ENCODE results near the gene ASCL1. TPM values are rescaled to one million over a fixed set of nuclear protein-coding genes. Genes with fewer than 3 reads are reported as not detected.

The ASCL1 gene
- total RNA-seq, 2 donors from 2014 or later, result not detected

GRCh38 chr12:102939059-102939458 is 18.4 kb upstream of the ASCL1 start:
- no peak overlapping the region for H3K4me3 Mint-ChIP-seq
- no peaks in the 10 kb centered on the region for H3K4me1 Mint-ChIP-seq
- H3K27ac Mint-ChIP-seq, result no peak overlapping the region
- H3K9me3 Mint-ChIP-seq, result no peaks in the 10 kb centered on the region
- no peak for ATAC-seq (replicated peaks)
- H3K27me3 Mint-ChIP-seq, result peaks cover 6% of the 10 kb centered on the region
- no peaks in the 10 kb centered on the region for H3K36me3 Mint-ChIP-seq (ENCODE audit: low read depth)

- Mint-ChIP-seq H3K36me3 (ENCODE audit: low read depth) (no peaks in the 10 kb centered on the region), H3K27me3 (peaks cover 8% of the 10 kb centered on the region), H3K4me1 (no peaks in the 10 kb centered on the region), H3K27ac (no peak overlapping the region), H3K4me3 (no peak overlapping the region), H3K9me3 (no peaks in the 10 kb centered on the region)
- no peak for ATAC-seq (replicated peaks)
Measured at GRCh38 chr12:102939670-102940222, 17.7 kb upstream of the ASCL1 start.

- Mint-ChIP-seq H3K27me3 (peaks cover 32% of the 10 kb centered on the region), H3K36me3 (ENCODE audit: low read depth) (no peaks in the 10 kb centered on the region), H3K4me1 (no peaks in the 10 kb centered on the region), H3K4me3 (no peak overlapping the region), H3K27ac (no peak overlapping the region), H3K9me3 (no peaks in the 10 kb centered on the region)
- ATAC-seq (replicated peaks), result no peak
Measured at GRCh38 chr12:102946042-102946441, 11.4 kb upstream of the ASCL1 start.

GRCh38 chr12:102948941-102949352 is 8.5 kb upstream of the ASCL1 start:
- Mint-ChIP-seq H3K9me3 (no peaks in the 10 kb centered on the region), H3K4me3 (no peak overlapping the region), H3K36me3 (ENCODE audit: low read depth) (no peaks in the 10 kb centered on the region), H3K4me1 (no peaks in the 10 kb centered on the region), H3K27me3 (peaks cover 36% of the 10 kb centered on the region), H3K27ac (no peak overlapping the region)
- no peak for ATAC-seq (replicated peaks)

GRCh38 chr12:102950107-102950949 is 7.1 kb upstream of the ASCL1 start:
- ATAC-seq (replicated peaks), result no peak
- peaks cover 40% of the 10 kb centered on the region for H3K27me3 Mint-ChIP-seq
- H3K4me1 Mint-ChIP-seq, result no peaks in the 10 kb centered on the region

GRCh38 chr12:102950950-102951619 is 6.4 kb upstream of the ASCL1 start:
- Mint-ChIP-seq H3K27me3 (peaks cover 48% of the 10 kb centered on the region), H3K36me3 (ENCODE audit: low read depth) (no peaks in the 10 kb centered on the region), H3K9me3 (no peaks in the 10 kb centered on the region), H3K4me1 (no peaks in the 10 kb centered on the region), H3K27ac (no peak overlapping the region), H3K4me3 (no peak overlapping the region)
- ATAC-seq (replicated peaks), result no peak

More at GRCh38 chr12:102950107-102950949, 7.1 kb upstream of the ASCL1 start:
- Mint-ChIP-seq H3K27ac (no peak overlapping the region), H3K9me3 (no peaks in the 10 kb centered on the region), H3K4me3 (no peak overlapping the region), H3K36me3 (ENCODE audit: low read depth) (no peaks in the 10 kb centered on the region)

- Mint-ChIP-seq H3K4me1 (peaks cover 2% of the 10 kb centered on the region), H3K9me3 (no peaks in the 10 kb centered on the region), H3K36me3 (ENCODE audit: low read depth) (no peaks in the 10 kb centered on the region), H3K27me3 (peaks cover 50% of the 10 kb centered on the region), H3K27ac (no peak overlapping the region), H3K4me3 (no peak overlapping the region)
- ATAC-seq (replicated peaks), result no peak
Measured at GRCh38 chr12:102951841-102952240, 5.6 kb upstream of the ASCL1 start.

- peaks cover 41% of the 10 kb centered on the region for H3K27me3 Mint-ChIP-seq
- no peaks in the 10 kb centered on the region for H3K36me3 Mint-ChIP-seq (ENCODE audit: low read depth)
- H3K27ac Mint-ChIP-seq, result no peak overlapping the region
- ATAC-seq (replicated peaks), result peak; percentile 26
- no peaks in the 10 kb centered on the region for H3K9me3 Mint-ChIP-seq
- peaks cover 5% of the 10 kb centered on the region for H3K4me1 Mint-ChIP-seq
- no peak overlapping the region for H3K4me3 Mint-ChIP-seq
Measured at GRCh38 chr12:102953221-102953620, 4.3 kb upstream of the ASCL1 start.

GRCh38 chr12:102954134-102954533 is 3.3 kb upstream of the ASCL1 start:
- Mint-ChIP-seq H3K36me3 (ENCODE audit: low read depth) (no peaks in the 10 kb centered on the region), H3K27me3 (peaks cover 44% of the 10 kb centered on the region), H3K9me3 (no peaks in the 10 kb centered on the region), H3K27ac (no peak overlapping the region), H3K4me1 (peaks cover 5% of the 10 kb centered on the region), H3K4me3 (no peak overlapping the region)
- ATAC-seq (replicated peaks), result peak; percentile 76

GRCh38 chr12:102955926-102956737 is 1.3 kb upstream of the ASCL1 start:
- Mint-ChIP-seq H3K27ac (no peak overlapping the region), H3K4me1 (peaks cover 5% of the 10 kb centered on the region), H3K9me3 (no peaks in the 10 kb centered on the region), H3K4me3 (no peak overlapping the region), H3K36me3 (ENCODE audit: low read depth) (no peaks in the 10 kb centered on the region), H3K27me3 (peaks cover 49% of the 10 kb centered on the region)
- ATAC-seq (replicated peaks), result no peak

- ATAC-seq (replicated peaks), result no peak
- peaks cover 5% of the 10 kb centered on the region for H3K4me1 Mint-ChIP-seq
- H3K4me3 Mint-ChIP-seq, result peak overlapping the region; percentile 49
- no peaks in the 10 kb centered on the region for H3K36me3 Mint-ChIP-seq (ENCODE audit: low read depth)
- no peaks in the 10 kb centered on the region for H3K9me3 Mint-ChIP-seq
- peaks cover 53% of the 10 kb centered on the region for H3K27me3 Mint-ChIP-seq
- H3K27ac Mint-ChIP-seq, result no peak overlapping the region
Measured at GRCh38 chr12:102956738-102957327, 641 bp upstream of the ASCL1 start.

- Mint-ChIP-seq H3K9me3 (peaks cover under 1% of the 10 kb centered on the region), H3K36me3 (ENCODE audit: low read depth) (no peaks in the 10 kb centered on the region), H3K4me3 (peak overlapping the region; percentile 49), H3K27ac (no peak overlapping the region), H3K27me3 (peaks cover 63% of the 10 kb centered on the region), H3K4me1 (peaks cover 5% of the 10 kb centered on the region)
- no peak for ATAC-seq (replicated peaks)
Measured at GRCh38 chr12:102958073-102958829, 777 bp downstream of the ASCL1 start.

GRCh38 chr12:102958830-102959176 is 1.3 kb downstream of the ASCL1 start:
- Mint-ChIP-seq H3K27me3 (peaks cover 69% of the 10 kb centered on the region), H3K4me3 (peak overlapping the region; percentile 30), H3K9me3 (peaks cover 6% of the 10 kb centered on the region), H3K4me1 (peaks cover 5% of the 10 kb centered on the region), H3K36me3 (ENCODE audit: low read depth) (no peaks in the 10 kb centered on the region), H3K27ac (no peak overlapping the region)
- ATAC-seq (replicated peaks), result no peak
